Uterus (tissue), 2 donors: ENCODE data around the gene CARD9.

Source experiments
- POLR2A ChIP-seq, 2 donors: fragments of 450-650 bp; IDR thresholded peaks; one replicate each; pipeline ENCODE4 v1.6.1; 2016; ENCODE audit warnings: antibody characterized with exemption in 2 of 2, mild to moderate bottlenecking in 1 of 2, moderate library complexity in 1 of 2
- TF ChIP-seq, protein P1 (sequence below), 4 experiments: fragments of 200-600 bp in 2 of 4; fragments of 450-650 bp in 2 of 4; sonication (generic) in 2 of 4; IDR thresholded peaks; one replicate each; pipeline ENCODE4 v1.5.1; 2016 to 2019; ENCODE audit warnings: antibody characterized with exemption in 4 of 4, mild to moderate bottlenecking in 2 of 4, moderate library complexity in 1 of 4

DNA sequence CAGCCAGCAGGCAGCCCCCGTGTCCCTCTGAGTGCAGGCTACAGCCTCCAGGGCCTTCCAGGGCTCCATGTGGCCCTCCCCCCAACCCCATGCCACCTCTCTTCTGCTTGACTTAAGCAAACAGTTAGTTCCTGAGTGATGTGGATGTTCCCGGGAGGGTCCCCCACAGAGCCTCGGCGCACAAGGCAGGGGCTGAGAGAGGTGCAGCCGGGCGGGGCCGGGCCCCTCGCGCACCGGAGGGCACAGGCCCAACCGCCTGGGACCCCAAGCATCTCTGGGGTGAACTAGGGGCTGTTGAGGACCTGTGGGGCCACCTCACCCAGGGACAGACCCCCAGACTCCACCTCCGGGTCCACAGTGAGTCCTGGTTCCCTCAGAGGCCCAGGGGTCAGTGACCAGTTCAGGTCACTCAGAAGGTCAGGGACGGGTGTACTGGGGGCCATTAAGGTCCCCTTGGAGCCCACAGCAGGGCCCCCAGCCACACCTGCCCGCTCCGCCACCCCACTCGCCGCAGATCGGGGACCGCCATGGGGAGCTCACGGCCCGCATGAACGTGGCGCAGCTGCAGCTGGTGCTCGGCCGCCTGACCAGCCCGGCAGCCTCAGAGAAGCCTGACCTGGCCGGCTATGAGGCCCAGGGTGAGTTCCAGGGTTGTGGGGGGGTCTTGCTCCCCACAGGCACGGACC is 33.0 kb downstream of the CARD9 start:
- TF ChIP-seq POLR2A (IDR thresholded peaks at IDR 0.05), result no peak
- TF ChIP-seq, protein P1, sequence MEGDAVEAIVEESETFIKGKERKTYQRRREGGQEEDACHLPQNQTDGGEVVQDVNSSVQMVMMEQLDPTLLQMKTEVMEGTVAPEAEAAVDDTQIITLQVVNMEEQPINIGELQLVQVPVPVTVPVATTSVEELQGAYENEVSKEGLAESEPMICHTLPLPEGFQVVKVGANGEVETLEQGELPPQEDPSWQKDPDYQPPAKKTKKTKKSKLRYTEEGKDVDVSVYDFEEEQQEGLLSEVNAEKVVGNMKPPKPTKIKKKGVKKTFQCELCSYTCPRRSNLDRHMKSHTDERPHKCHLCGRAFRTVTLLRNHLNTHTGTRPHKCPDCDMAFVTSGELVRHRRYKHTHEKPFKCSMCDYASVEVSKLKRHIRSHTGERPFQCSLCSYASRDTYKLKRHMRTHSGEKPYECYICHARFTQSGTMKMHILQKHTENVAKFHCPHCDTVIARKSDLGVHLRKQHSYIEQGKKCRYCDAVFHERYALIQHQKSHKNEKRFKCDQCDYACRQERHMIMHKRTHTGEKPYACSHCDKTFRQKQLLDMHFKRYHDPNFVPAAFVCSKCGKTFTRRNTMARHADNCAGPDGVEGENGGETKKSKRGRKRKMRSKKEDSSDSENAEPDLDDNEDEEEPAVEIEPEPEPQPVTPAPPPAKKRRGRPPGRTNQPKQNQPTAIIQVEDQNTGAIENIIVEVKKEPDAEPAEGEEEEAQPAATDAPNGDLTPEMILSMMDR (IDR thresholded peaks at IDR 0.05), result no peak
